Kidney epithelial cell (primary cell): Measurements from ENCODE around the gene RIPK3. TPM values are rescaled to one million over a fixed set of nuclear protein-coding genes. Genes with fewer than 3 reads are reported as not detected.

ENCODE experiments used
- DNase-seq: peaks from one replicate; pipeline ENCODE4 v3.0.0-alpha.2; 2010; ENCODE audit warnings: low read depth
- H3K27me3 ChIP-seq: 2 replicates; pipeline ENCODE4 v1.6.0; 2011; ENCODE audit warnings: low read length; ENCODE audit not compliant: control insufficient read depth, insufficient read depth
- H3K36me3 ChIP-seq: 2 replicates; pipeline ENCODE4 v1.5.1; 2011; ENCODE audit warnings: low read length; ENCODE audit not compliant: control insufficient read depth, insufficient read depth
- H3K4me3 ChIP-seq: 2 replicates; pipeline ENCODE4 v1.5.1; 2011; ENCODE audit warnings: low read depth, mild to moderate bottlenecking, control low read depth, low read length
- CTCF ChIP-seq: IDR thresholded peaks from 2 replicates; pipeline ENCODE4 v1.5.1; 2011; ENCODE audit warnings: mild to moderate bottlenecking, moderate library complexity, low read length, control low read depth, inconsistent platforms; ENCODE audit not compliant: insufficient read depth, poor library complexity, severe bottlenecking
- total RNA-seq: library from RNA; depleted of rRNA; stranded (reverse); fragments of >200 nt; gene quantifications from 2 replicates; pipeline ENCODE4 v1.2.3, GENCODE V29; 2015

Gene RIPK3
- total RNA-seq, 1 donor from 2014 or later = 2.3 TPM

GRCh38 chr14:24353559-24354481, 14.0 kb upstream of the RIPK3 start:
- Histone ChIP-seq H3K27me3 (peaks cover 10% of the 10 kb centered on the region), H3K4me3 (no peak overlapping the region), H3K36me3 (no peaks in the 10 kb centered on the region)
- TF ChIP-seq CTCF = no peak
- no peak for DNase-seq

GRCh38 chr14:24351517-24351916, 11.7 kb upstream of the RIPK3 start:
- TF ChIP-seq CTCF = peak; percentile 7
- no peaks in the 10 kb centered on the region for H3K36me3 ChIP-seq
- H3K27me3 ChIP-seq = peaks cover 14% of the 10 kb centered on the region
- no peak for DNase-seq
- H3K4me3 ChIP-seq = no peak overlapping the region

- H3K4me3 ChIP-seq = no peak overlapping the region
- H3K36me3 ChIP-seq = no peaks in the 10 kb centered on the region
- no peak for DNase-seq
- peaks cover 14% of the 10 kb centered on the region for H3K27me3 ChIP-seq
- TF ChIP-seq CTCF = no peak
Observed at GRCh38 chr14:24349742-24350141, 10.0 kb upstream of the RIPK3 start.

GRCh38 chr14:24348186-24348585, 8.4 kb upstream of the RIPK3 start:
- no peak for TF ChIP-seq CTCF
- no peak for DNase-seq
- Histone ChIP-seq H3K4me3 (no peak overlapping the region), H3K36me3 (no peaks in the 10 kb centered on the region), H3K27me3 (peaks cover 14% of the 10 kb centered on the region)

GRCh38 chr14:24347134-24347533, 7.3 kb upstream of the RIPK3 start:
- TF ChIP-seq CTCF = no peak
- H3K4me3 ChIP-seq = no peak overlapping the region
- DNase-seq = no peak
- peaks cover 11% of the 10 kb centered on the region for H3K27me3 ChIP-seq
- no peaks in the 10 kb centered on the region for H3K36me3 ChIP-seq
